A549 (cell line): ENCODE results near the gene GLB1L. TPM values are rescaled to one million over a fixed set of nuclear protein-coding genes. Genes with fewer than 3 reads are reported as not detected.

ENCODE experiments used
- ATAC-seq, 2 experiments: fragments of 200-7000 bp in 1 of 2; fragments of >200 bp in 1 of 2; cut with Nextera tagmentation in 1 of 2; cut with Tn5 transposase in 1 of 2; 3 replicates each; pipeline versions ENCODE4 v1.8.0 to v1.9.1; 2018 to 2020; ENCODE audit warnings: mild to moderate bottlenecking in 1 of 2, moderate library complexity in 1 of 2
- CTCF ChIA-PET: fragments of 300-600 bp; sonication (Branson Sonifier 250); formaldehyde crosslinking; extraction: SDS; loops from one replicate; lab custom pipeline; 2021; ENCODE audit warnings: antibody characterized with exemption, inconsistent platforms; lab: Yijun Ruan, JAX
- POLR2A ChIA-PET: fragments of 350-600 bp; formaldehyde crosslinking; extraction: SDS; loops from one replicate; lab custom pipeline; 2021; ENCODE audit warnings: antibody characterized with exemption, inconsistent platforms; lab: Yijun Ruan, JAX
- DNase-seq, 2 experiments: peaks; one replicate each; pipeline versions ENCODE4 v3.0.0 to v3.0.0-alpha.2; 2011 to 2016; ENCODE audit warnings: low read depth in 1 of 2, low spot score in 1 of 2
- FAIRE-seq: peaks from 2 replicates; lab custom pipeline; 2011; peaks lifted over from hg19 to GRCh38; lab: Jason Lieb, UNC
- H3K27ac ChIP-seq, 2 experiments: fragments of >200 bp; sonication (Bioruptor Twin); formaldehyde crosslinking; 3 replicates each; pipeline ENCODE4 v1.5.1; 2016 to 2017
- H3K4me1 ChIP-seq: fragments of >200 bp; sonication (Bioruptor Twin); formaldehyde crosslinking; 3 replicates; pipeline ENCODE4 v1.6.1; 2016
- H3K4me2 ChIP-seq: fragments of >200 bp; sonication (Bioruptor Twin); formaldehyde crosslinking; 3 replicates; pipeline ENCODE4 v1.6.1; 2016
- H3K4me3 ChIP-seq: fragments of >200 bp; sonication (Bioruptor Twin); formaldehyde crosslinking; 3 replicates; pipeline ENCODE4 v1.5.1; 2016
- H3K9me3 ChIP-seq: fragments of >200 bp; sonication (Bioruptor Twin); formaldehyde crosslinking; 3 replicates; pipeline ENCODE4 v1.6.1; 2016
- CBX2 ChIP-seq: fragments of 200-600 bp; sonication (generic); IDR thresholded peaks from 2 replicates; pipeline ENCODE4 v1.6.1; 2016; ENCODE audit warnings: low read depth, mild to moderate bottlenecking, borderline replicate concordance
- CBX8 ChIP-seq: fragments of 200-600 bp; sonication (generic); IDR thresholded peaks from 2 replicates; pipeline ENCODE4 v1.6.1; 2016
- CEBPB ChIP-seq, 2 experiments: fragments of >200 bp in 1 of 2; sonication (Bioruptor Twin) in 1 of 2; formaldehyde crosslinking in 1 of 2; IDR thresholded peaks; 2 replicates each; pipeline ENCODE4 v1.6.1; 2012 to 2016
- CHD2 ChIP-seq: fragments of 150-350 bp; IDR thresholded peaks from 2 replicates; pipeline ENCODE4 v1.6.1; 2014; ENCODE audit warnings: low read length; ENCODE audit not compliant: partially characterized antibody
- EHMT2 ChIP-seq: fragments of 200-600 bp; sonication (generic); IDR thresholded peaks from 2 replicates; pipeline ENCODE4 v1.6.1; 2016; ENCODE audit warnings: antibody characterized with exemption, low read depth, mild to moderate bottlenecking, moderate library complexity
- EP300 ChIP-seq, 2 experiments: fragments of >200 bp; sonication (Bioruptor Twin); formaldehyde crosslinking; IDR thresholded peaks; 2 replicates in 1 of 2; 3 replicates in 1 of 2; pipeline ENCODE4 v1.6.1; 2016 to 2017
- ESRRA ChIP-seq: fragments of 150-350 bp; IDR thresholded peaks from 2 replicates; pipeline ENCODE4 v1.6.1; 2014; ENCODE audit warnings: mild to moderate bottlenecking, low read length, borderline replicate concordance
- FOSL2 ChIP-seq, 2 experiments: fragments of 450-650 bp in 1 of 2; fragments of >200 bp in 1 of 2; sonication (Bioruptor Twin) in 1 of 2; formaldehyde crosslinking; IDR thresholded peaks; 2 replicates each; pipeline versions ENCODE4 v1.5.0 to v1.6.1; 2016 to 2020; ENCODE audit warnings: mild to moderate bottlenecking in 1 of 2, moderate library complexity in 1 of 2
- FOXS1 ChIP-seq: fragments of 250-450 bp; sonication (Bioruptor Pico); IDR thresholded peaks from 2 replicates; pipeline ENCODE4 v1.5.0; 2020; ENCODE audit warnings: mild to moderate bottlenecking, moderate library complexity
- GATA3 ChIP-seq: IDR thresholded peaks from 2 replicates; pipeline ENCODE4 v1.6.1; 2012; ENCODE audit warnings: borderline replicate concordance
- HEYL ChIP-seq: fragments of 250-450 bp; sonication (Bioruptor Pico); IDR thresholded peaks from 2 replicates; pipeline ENCODE4 v1.8.0; 2021; ENCODE audit warnings: mild to moderate bottlenecking, moderate library complexity
- HOXA7 ChIP-seq: fragments of 250-450 bp; sonication (Bioruptor Pico); IDR thresholded peaks from 2 replicates; pipeline ENCODE4 v1.5.0; 2020; ENCODE audit warnings: mild to moderate bottlenecking, moderate library complexity
- HOXB5 ChIP-seq: fragments of 250-450 bp; sonication (Bioruptor Pico); IDR thresholded peaks from 2 replicates; pipeline ENCODE4 v1.5.0; 2020; ENCODE audit warnings: mild to moderate bottlenecking, moderate library complexity
- JUN ChIP-seq, 2 experiments: fragments of >200 bp; sonication (Bioruptor Twin); formaldehyde crosslinking; IDR thresholded peaks; 2 replicates in 1 of 2; 3 replicates in 1 of 2; pipeline ENCODE4 v1.6.1; 2016 to 2017
- JUNB ChIP-seq: fragments of >200 bp; sonication (Bioruptor Twin); formaldehyde crosslinking; IDR thresholded peaks from 2 replicates; pipeline ENCODE4 v1.6.1; 2016
- MAZ ChIP-seq: fragments of 150-350 bp; IDR thresholded peaks from 2 replicates; pipeline ENCODE4 v1.6.1; 2014; ENCODE audit warnings: antibody characterized with exemption, low read depth, low read length, borderline replicate concordance
- NR3C1 ChIP-seq: fragments of >200 bp; sonication (Bioruptor Twin); formaldehyde crosslinking; IDR thresholded peaks from 3 replicates; pipeline ENCODE4 v1.6.1; 2017
- RAD21 ChIP-seq, 2 experiments: fragments of >200 bp in 1 of 2; sonication (Bioruptor Twin) in 1 of 2; formaldehyde crosslinking in 1 of 2; IDR thresholded peaks in 1 of 2; conservative IDR thresholded peaks in 1 of 2; 2 replicates in 1 of 2; 3 replicates in 1 of 2; pipeline ENCODE4 v1.6.1; 2012 to 2018; ENCODE audit warnings: inconsistent platforms in 1 of 2
- RARB ChIP-seq: fragments of 250-450 bp; sonication (Bioruptor Pico); IDR thresholded peaks from 2 replicates; pipeline ENCODE4 v1.8.0; 2021; ENCODE audit warnings: mild to moderate bottlenecking, moderate library complexity
- RFX5 ChIP-seq: fragments of 450-650 bp; IDR thresholded peaks from 2 replicates; pipeline ENCODE4 v1.7.1; 2014; ENCODE audit warnings: antibody characterized with exemption, mild to moderate bottlenecking, moderate library complexity
- RNF2 ChIP-seq: fragments of 200-600 bp; sonication (generic); IDR thresholded peaks from 2 replicates; pipeline ENCODE4 v1.6.1; 2016; ENCODE audit warnings: low read depth, mild to moderate bottlenecking, antibody characterized with exemption, moderate library complexity, borderline replicate concordance
- SREBF2 ChIP-seq: fragments of 450-650 bp; IDR thresholded peaks from 2 replicates; pipeline ENCODE4 v1.6.1; 2014; ENCODE audit warnings: mild to moderate bottlenecking, moderate library complexity
- ZC3H11A ChIP-seq: fragments of 450-650 bp; IDR thresholded peaks from 2 replicates; pipeline ENCODE4 v1.6.1; 2014; ENCODE audit warnings: antibody characterized with exemption, mild to moderate bottlenecking
- WGBS: methylation state at CpG from one replicate; pipeline ENCODE4 v1.1.6; 2017; ENCODE audit errors: missing lambda C conversion rate; 5-methylcytosine and 5-hydroxymethylcytosine counted together
- polyA plus RNA-seq, 4 experiments: library from polyadenylated mRNA; depleted of rRNA in 3 of 4; stranded (reverse); fragments of >200 nt; fragmentation: RNase III in 1 of 4; extraction: RNeasy Plus Mini Kit Qiagen cat#74134 plus additional on column Dnase treatment in 1 of 4; gene quantifications; 2 replicates in 3 of 4; 3 replicates in 1 of 4; pipeline ENCODE4 v1.2.3, GENCODE V29; 2011 to 2017
- TF ChIP-seq, protein P1 (sequence below): fragments of 150-350 bp; IDR thresholded peaks from 2 replicates; pipeline ENCODE4 v1.6.1; 2014; ENCODE audit warnings: low read depth, mild to moderate bottlenecking, low read length
- TF ChIP-seq, protein P2 (sequence below): fragments of >200 bp; sonication (Bioruptor Twin); formaldehyde crosslinking; IDR thresholded peaks from 3 replicates; pipeline ENCODE4 v1.5.1; 2016
- TF ChIP-seq, protein P3 (sequence below): fragments of >200 bp; sonication (Bioruptor Twin); formaldehyde crosslinking; IDR thresholded peaks from 3 replicates; pipeline ENCODE4 v1.6.1; 2016
- TF ChIP-seq, protein P4 (sequence below): IDR thresholded peaks from 2 replicates; pipeline ENCODE4 v1.6.1; 2012
- TF ChIP-seq, protein P5 (sequence below): fragments of 250-450 bp; sonication (Bioruptor Pico); IDR thresholded peaks from 2 replicates; pipeline ENCODE4 v1.5.0; 2020; ENCODE audit warnings: low read depth, mild to moderate bottlenecking, moderate library complexity
- TF ChIP-seq, protein P6 (sequence below): IDR thresholded peaks from 2 replicates; pipeline ENCODE4 v1.6.1; 2012

The GLB1L gene
- polyA plus RNA-seq, 2 of the 4 experiments (the other 2 are of a cell fraction): 5.9 to 8.7 TPM

DNA sequence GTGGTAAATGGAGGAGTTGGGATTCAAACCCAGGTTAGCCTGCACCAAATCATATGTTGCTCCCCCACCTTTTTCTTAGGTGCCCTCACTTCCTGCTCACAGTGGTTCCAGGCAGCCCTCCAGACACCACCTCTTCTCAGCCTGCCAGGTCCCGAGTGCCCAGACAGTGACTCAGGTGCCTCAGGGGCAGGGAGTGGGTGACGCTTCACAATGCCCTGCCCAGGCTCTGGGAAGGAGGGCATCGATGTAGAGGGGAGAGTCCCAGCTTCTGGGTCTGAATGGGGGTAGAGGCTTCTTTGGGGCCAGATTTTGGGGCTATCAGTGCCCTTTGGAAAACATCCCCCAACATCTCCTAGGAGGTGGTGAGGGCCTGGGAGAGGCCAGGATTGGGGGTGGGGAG lies 28.7 kb upstream of the GLB1L start (continued):
- TF ChIP-seq, protein P1, sequence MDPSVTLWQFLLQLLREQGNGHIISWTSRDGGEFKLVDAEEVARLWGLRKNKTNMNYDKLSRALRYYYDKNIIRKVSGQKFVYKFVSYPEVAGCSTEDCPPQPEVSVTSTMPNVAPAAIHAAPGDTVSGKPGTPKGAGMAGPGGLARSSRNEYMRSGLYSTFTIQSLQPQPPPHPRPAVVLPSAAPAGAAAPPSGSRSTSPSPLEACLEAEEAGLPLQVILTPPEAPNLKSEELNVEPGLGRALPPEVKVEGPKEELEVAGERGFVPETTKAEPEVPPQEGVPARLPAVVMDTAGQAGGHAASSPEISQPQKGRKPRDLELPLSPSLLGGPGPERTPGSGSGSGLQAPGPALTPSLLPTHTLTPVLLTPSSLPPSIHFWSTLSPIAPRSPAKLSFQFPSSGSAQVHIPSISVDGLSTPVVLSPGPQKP: no peak
- no peak for TF ChIP-seq SREBF2
- no peak for TF ChIP-seq CBX8
- peak; percentile 70 for TF ChIP-seq JUNB
- no peak for TF ChIP-seq RNF2
- TF ChIP-seq NR3C1: no peak
- TF ChIP-seq, protein P2, sequence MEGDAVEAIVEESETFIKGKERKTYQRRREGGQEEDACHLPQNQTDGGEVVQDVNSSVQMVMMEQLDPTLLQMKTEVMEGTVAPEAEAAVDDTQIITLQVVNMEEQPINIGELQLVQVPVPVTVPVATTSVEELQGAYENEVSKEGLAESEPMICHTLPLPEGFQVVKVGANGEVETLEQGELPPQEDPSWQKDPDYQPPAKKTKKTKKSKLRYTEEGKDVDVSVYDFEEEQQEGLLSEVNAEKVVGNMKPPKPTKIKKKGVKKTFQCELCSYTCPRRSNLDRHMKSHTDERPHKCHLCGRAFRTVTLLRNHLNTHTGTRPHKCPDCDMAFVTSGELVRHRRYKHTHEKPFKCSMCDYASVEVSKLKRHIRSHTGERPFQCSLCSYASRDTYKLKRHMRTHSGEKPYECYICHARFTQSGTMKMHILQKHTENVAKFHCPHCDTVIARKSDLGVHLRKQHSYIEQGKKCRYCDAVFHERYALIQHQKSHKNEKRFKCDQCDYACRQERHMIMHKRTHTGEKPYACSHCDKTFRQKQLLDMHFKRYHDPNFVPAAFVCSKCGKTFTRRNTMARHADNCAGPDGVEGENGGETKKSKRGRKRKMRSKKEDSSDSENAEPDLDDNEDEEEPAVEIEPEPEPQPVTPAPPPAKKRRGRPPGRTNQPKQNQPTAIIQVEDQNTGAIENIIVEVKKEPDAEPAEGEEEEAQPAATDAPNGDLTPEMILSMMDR: no peak
- peak; percentile 78; the same call in 1 of the 2 replicates for TF ChIP-seq GATA3
- TF ChIP-seq EP300 (IDR thresholded peaks at IDR 0.05): peak; percentile 73 to 77; a peak in 3 of 5 replicates
- TF ChIP-seq, protein P3, sequence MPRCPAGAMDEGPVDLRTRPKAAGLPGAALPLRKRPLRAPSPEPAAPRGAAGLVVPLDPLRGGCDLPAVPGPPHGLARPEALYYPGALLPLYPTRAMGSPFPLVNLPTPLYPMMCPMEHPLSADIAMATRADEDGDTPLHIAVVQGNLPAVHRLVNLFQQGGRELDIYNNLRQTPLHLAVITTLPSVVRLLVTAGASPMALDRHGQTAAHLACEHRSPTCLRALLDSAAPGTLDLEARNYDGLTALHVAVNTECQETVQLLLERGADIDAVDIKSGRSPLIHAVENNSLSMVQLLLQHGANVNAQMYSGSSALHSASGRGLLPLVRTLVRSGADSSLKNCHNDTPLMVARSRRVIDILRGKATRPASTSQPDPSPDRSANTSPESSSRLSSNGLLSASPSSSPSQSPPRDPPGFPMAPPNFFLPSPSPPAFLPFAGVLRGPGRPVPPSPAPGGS: 0 out of 3 replicates have a peak, but pooled peaks have one; percentile 47
- TF ChIP-seq HOXB5 (CRISPR knock-in tag): no peak
- TF ChIP-seq ZC3H11A: no peak
- peak; percentile 29 for TF ChIP-seq CHD2
- TF ChIP-seq RAD21 (conservative IDR thresholded peaks at IDR 0.05 in 1 of 2, IDR thresholded peaks at IDR 0.05 in 1 of 2): peak in 1 of 2 experiments; percentile 10; a peak in 1 of 5 replicates
- TF ChIP-seq, protein P4, sequence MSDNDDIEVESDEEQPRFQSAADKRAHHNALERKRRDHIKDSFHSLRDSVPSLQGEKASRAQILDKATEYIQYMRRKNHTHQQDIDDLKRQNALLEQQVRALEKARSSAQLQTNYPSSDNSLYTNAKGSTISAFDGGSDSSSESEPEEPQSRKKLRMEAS: peak; percentile 75; the same call in 1 of the 2 replicates
- TF ChIP-seq, all 56 proteins: peak for 11

DNA sequence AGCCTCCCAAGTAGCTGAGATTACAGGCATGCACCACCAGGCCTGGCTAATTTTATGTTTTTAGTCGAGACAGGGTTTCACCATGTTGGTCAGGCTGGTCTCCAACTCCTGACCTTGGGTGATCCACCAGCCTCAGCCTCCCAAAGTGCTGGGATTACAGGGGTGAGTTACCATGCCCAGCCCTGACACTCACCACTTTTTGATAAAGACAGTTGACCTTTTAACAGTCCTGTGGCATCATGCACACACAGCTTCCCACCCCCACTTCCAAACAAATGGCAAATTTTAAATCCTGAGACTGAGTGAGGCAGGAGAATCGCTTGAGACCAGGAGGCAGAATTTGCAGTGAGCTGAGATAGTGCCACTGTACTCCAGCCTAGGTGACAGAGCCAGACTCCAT lies 27.8 kb upstream of the GLB1L start:
- Histone ChIP-seq H3K4me3 (no peak overlapping the region), H3K27ac (peak overlapping the region; percentile 96 to 99), H3K9me3 (no peaks in the 10 kb centered on the region), H3K4me1 (peaks cover 75% of the 10 kb centered on the region), H3K4me2 (peak overlapping the region; percentile 95)
- CTCF ChIA-PET: interaction anchor here (0.6 to 16.2 kb wide), 6 partner anchors 12 to 93 kb away, joined by 3 to 540 read pairs (median 8); partner anchors contain the start of genes GLB1L, STK16, TUBA4A and TUBA4B
- peak in 1 of 2 experiments; percentile 85 for DNase-seq
- peak; percentile 65 for TF ChIP-seq FOSL2 (IDR thresholded peaks at IDR 0.05)
- TF ChIP-seq FOSL2 (CRISPR knock-in tag; IDR thresholded peaks at IDR 0.05): peak; percentile 95
- 0 out of 4 replicates have a peak, but pooled peaks of 1 of the 2 experiments have one; percentile 28 for TF ChIP-seq CEBPB (IDR thresholded peaks at IDR 0.05)
- no peak for TF ChIP-seq HOXA7
- peak; percentile 76; the same call in 1 of the 2 replicates for TF ChIP-seq GATA3
- no peak for TF ChIP-seq RARB (CRISPR knock-in tag)
- no peak for TF ChIP-seq RFX5
- TF ChIP-seq FOXS1 (CRISPR knock-in tag): no peak
- TF ChIP-seq JUN (IDR thresholded peaks at IDR 0.05): peak in 1 of 2 experiments; percentile 38; a peak in 2 of 5 replicates
- TF ChIP-seq ESRRA: no peak
- TF ChIP-seq HEYL: no peak
- no peak for TF ChIP-seq EHMT2
- TF ChIP-seq CBX8: no peak
- no peak for TF ChIP-seq MAZ
- peak; percentile 25 to 59; a peak in 2 of 5 replicates for TF ChIP-seq EP300 (IDR thresholded peaks at IDR 0.05)
- TF ChIP-seq CBX2: no peak
- TF ChIP-seq, protein P5, sequence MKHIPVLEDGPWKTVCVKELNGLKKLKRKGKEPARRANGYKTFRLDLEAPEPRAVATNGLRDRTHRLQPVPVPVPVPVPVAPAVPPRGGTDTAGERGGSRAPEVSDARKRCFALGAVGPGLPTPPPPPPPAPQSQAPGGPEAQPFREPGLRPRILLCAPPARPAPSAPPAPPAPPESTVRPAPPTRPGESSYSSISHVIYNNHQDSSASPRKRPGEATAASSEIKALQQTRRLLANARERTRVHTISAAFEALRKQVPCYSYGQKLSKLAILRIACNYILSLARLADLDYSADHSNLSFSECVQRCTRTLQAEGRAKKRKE (CRISPR knock-in tag): no peak
- TF ChIP-seq, protein P4: peak; percentile 72; the same call in 1 of the 2 replicates
- TF ChIP-seq JUNB: peak; percentile 52
- TF ChIP-seq, protein P6, sequence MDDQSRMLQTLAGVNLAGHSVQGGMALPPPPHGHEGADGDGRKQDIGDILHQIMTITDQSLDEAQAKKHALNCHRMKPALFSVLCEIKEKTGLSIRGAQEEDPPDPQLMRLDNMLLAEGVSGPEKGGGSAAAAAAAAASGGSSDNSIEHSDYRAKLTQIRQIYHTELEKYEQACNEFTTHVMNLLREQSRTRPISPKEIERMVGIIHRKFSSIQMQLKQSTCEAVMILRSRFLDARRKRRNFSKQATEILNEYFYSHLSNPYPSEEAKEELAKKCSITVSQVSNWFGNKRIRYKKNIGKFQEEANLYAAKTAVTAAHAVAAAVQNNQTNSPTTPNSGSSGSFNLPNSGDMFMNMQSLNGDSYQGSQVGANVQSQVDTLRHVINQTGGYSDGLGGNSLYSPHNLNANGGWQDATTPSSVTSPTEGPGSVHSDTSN: no peak
- 22% methylated on average over 2 of the region's 2 CpGs for WGBS
- POLR2A ChIA-PET: interaction anchor here (0.7 to 2.8 kb wide), 6 partner anchors 8 to 55 kb away, joined by 3 to 65 read pairs (median 16); partner anchors contain the start of genes ABCB6, GLB1L, STK16 and TUBA4A
- peak in 1 of 2 experiments; percentile 18; a peak in 2 of 6 replicates for ATAC-seq
- FAIRE-seq: no peak
